GM19452 (cell line): ENCODE measurements around the gene FLT4.

Source experiments
- ATAC-seq: cut with Tn5 transposase; IDR thresholded peaks from one replicate; pipeline ENCODE4 v1.9.1; 2021; ENCODE audit not compliant: unreplicated experiment

The FLT4 gene

DNA sequence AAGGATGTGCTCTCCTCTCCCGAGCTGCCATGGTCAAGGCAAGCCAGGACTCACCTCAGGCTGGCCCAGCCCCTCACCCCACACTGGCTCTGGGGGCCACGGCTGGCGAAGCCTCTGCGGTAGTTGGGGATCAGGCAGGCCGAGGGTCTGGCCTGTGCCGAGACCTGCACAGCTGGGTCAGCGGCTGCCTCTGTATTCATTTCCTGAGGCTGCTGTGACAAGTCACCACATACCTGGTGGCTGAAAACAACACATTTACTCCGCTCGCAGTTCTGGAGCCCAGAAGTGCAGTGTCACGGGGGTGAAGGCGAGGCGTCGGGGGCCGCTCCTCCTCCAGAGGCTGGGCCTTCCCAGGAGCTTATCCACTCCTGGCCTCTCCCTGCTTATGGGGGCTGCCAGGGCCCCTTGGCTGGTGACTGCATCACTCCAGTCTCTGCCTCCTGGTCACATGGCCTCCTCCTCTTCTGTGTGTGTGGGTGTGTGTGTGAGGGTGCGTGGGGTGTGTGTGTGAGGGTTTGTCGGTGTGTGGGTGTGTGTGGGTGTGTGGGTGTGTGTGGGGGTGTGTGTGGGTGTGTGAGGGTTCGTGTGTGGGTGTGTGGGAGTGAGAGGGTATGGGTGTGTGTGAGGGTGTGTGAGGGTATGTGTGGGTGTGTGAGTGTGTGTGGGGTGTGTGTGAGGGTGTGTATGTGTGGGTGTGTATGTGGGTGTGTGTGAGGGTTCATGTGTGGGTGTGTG, 54.9 kb downstream of the FLT4 start:
- ATAC-seq = no peak

DNA sequence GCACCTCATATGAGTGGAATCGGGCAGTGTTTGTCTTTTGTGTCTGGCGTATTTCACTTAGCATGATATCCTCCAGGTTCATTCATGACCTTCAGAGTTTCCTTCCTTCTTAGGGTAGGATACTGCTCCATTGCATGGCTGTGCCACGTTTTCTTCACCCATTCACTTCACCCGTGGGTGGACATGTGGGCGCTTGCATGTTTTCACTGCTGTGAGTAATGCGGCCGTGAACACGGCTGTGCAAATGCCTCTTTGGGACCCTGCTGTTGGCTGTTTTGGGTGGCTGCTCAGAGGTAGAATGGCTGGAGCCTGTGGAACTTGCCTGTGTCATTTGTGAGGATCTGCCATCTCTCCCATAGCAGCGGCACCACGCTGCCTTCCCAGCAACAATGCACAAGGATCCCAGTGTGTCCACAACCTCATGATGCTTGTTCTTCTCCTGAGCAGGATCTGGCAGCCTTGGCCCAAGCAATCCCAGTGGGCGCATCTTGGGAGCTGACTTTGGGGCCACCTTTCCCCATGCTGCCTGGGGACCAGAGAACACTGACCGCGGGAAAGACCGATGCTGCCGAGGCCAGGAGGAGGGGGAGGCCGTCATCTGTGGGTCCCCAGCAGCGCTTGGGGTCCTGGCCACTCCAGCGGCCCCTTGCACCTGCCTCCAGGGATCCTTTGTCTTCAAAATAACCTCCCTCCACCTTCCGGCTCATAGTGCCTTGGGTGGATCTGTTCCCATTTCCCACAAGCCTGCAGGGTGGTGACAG, 55.8 kb downstream of the FLT4 start:
- no peak for ATAC-seq

DNA sequence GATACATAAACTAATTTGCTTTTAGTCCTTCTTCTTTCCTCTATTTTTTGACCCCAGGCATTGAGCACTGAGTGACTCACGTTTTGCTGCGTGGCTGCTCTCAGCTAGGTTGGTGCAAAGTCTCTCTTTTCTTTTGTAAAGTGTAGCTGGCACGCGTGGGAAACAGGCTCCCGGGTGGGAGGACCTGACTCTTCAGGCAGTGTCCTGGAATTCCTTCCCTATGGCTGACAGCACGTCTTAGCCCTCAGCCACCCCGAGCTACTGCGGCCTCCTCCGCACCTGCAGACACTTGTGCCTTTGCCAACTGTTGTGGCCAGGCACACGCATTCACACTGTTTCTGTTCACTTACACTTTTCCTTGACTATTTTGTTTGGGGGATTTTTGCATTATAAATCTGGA, 57.2 kb downstream of the FLT4 start:
- no peak for ATAC-seq

DNA sequence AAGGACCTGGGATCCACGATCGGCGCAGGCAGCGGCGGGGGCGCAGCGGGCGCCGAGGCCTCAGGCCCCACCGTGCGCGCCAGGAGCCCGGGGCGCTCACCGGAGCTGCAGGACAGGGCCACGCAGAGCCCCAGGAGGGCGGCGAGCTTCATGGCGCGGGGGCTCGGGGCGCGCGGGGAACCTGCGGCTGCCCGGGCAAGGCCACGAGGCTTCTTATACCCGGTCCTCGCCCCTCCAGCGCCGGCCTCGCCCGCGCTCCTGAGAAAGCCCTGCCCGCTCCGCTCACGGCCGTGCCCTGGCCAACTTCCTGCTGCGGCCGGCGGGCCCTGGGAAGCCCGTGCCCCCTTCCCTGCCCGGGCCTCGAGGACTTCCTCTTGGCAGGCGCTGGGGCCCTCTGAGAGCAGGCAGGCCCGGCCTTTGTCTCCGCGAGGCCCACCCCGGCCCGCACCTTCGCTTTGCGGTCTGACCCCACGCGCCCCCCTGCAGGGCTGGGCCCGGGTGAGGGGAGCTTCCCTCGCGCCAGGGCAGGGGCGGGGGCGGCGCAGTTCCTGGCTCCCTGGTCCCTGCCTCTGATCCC, 58.0 kb downstream of the FLT4 start, which contains the start of gene SCGB3A1:
TSS of gene SCGB3A1 (minus strand) at position 189 of the 577 bp plus-strand sequence. CDS start at position 152, 37 bp downstream.
- no peak for ATAC-seq

DNA sequence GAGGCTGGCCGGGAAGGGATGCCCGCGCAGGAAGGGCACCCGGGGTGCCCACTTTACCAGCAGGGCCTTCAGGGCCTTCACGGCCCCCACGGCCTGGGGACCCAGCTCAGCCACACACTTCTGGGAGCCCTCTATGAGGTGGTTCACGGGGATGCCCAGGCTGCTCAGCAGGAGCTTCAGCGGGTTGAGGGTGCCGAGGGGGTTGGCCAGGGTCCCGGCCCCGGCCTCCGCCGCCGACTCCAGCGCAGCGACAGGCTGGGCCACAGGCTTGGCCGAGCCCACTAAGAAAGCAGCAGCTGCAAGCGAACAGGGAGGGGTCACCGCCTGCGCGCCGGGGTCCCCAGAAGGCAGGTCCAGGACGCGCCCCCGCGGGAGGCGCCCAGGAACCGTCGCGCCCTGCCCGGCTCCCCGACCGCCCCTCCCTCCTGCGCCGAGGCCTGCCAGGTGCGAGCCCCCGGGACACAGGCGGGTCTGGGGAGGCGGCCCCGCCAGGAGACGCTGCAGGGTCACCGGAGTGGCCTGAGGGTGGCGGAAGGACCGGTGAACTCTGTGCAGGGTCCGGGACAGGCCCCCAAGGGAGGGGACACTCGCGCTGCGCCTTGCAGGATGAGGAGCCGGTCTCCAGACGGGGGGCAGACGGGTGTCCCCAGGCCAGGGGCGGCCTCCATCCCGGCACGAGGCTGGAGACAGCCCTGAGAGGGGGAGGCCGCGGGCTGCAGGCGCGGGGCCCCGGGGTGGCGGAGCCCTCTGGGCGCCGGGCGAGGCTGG, 58.7 kb downstream of the FLT4 start:
- no peak for ATAC-seq

DNA sequence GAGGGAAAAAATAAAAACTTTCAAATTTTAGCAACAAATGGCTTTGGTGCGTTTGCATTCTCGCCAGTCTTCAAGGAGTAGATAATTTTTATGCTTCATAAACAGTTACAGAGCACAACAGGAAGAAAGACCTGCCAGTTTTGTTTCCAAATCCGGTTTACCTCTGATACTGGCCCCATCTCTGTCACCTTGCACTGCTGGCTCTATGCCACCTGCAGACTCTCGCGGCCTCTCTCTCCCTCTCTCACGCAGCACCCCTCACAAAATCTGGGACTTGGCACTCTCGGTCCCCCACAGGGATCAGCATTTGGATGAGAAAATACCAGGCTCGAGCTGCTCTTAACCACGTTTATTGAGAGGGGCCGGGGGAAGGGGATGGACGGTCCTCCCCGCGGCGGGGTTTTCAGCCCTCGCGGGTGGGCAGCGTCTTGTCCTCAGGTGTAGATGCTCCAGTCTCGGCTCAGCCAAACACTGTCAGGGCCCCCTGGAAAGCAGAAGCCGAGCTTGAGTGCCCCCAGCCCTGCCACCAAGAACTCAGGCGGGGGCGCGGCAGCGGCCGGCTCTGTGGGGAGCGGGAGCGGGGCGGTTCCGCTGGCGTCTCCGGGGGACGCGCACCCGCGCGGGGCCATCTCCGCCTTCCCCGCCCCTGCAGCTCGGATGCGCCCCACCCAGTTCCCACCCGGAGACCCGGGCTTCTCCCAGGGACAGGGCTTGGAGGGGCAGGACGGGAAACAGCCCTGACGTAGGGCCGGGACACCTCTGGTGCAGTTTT, 59.4 kb downstream of the FLT4 start:
- ATAC-seq = no peak

DNA sequence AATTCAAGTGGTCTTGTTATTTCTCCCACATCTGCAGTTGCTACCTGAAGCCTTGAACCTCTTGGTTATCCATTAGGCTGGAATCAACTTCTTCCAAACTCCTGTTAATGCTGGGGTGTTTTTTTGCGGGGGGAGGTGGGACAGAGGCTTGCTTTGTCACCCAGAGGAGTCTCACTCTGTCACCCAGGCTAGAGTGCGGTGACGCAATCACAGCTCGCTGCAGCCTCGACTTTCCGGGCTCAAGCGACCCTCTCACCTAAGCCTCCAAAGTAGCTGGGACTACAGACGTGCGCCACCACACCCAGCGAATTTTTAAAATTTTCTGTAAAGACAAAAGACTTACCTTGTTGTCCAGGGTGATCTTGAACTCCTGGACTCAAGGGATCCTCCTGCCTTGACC, 62.5 kb downstream of the FLT4 start:
- ATAC-seq = no peak

DNA sequence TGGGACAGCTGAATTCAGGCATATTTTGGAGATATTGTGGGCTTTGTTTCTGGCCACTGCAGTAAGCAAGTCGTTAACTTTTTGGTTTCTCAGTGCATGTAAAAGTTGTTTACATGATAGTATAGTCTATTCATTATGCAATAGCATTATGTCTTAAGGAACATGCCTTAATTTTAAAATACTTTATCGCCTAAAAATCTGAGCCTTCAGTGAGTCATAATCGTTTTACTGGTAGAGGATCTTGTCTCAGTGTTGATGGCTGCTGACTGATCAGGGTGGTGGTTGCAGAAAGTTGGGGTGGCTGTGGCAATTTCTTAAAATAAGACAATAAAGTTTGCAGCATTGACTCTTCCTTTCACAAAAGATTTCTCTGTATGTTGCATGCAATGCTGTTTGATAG, 63.2 kb downstream of the FLT4 start:
- ATAC-seq = no peak

DNA sequence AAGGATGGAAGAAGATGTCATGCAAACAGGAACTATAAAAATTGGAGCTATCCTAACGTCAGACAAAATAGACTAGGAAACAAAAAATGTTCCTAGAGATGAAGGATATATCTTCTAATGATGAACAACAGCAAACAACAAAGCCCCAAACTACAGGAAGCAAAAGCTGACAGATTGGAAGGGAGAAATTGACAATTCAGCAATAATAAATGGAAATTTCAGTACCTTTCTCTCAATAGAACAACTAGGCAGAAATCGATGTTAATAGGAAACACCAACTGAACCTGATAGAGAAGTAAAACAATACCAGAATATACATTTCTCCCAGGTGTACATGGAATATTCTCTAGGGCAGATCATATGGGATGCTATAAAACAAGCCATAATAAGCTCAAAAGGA, 65.7 kb downstream of the FLT4 start:
- ATAC-seq = no peak

DNA sequence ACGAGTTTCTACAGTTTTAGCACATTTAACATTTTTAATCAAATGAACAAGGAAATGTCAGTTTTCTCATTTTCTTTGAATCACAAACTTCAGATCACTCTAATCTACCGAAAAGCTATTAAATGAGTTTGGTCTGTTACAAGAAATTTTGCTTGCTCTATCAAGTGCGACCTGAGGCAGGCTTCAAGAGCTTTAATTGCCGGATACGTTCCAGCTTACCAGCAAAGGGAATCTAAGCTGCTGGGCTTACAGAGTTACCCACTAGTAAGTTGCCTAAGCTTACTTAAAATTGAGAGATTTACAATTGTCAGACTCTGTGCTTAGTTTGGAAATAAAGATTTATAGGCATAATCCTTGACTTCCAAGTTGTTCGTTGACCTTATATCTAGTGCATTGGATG, 68.7 kb downstream of the FLT4 start:
- ATAC-seq = no peak

DNA sequence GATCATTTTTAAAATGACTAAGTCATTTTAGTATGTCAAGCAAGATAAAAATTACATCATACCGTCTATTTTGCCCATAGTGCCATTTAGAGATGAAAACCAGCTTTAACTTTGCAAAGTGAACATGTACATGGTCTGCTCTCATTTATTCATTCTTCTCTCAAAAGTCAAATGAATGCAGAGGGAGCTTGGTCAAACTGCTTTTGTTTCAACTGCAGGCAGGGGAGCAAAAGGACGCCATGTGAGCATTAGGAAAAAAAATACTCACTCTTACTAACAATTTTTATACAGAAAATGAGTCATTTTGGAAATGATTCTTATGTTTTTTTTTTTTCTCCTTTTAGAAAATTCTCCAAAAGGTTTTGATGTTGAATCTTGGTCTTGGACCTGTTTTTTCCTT, 73.8 kb downstream of the FLT4 start:
- ATAC-seq = no peak

DNA sequence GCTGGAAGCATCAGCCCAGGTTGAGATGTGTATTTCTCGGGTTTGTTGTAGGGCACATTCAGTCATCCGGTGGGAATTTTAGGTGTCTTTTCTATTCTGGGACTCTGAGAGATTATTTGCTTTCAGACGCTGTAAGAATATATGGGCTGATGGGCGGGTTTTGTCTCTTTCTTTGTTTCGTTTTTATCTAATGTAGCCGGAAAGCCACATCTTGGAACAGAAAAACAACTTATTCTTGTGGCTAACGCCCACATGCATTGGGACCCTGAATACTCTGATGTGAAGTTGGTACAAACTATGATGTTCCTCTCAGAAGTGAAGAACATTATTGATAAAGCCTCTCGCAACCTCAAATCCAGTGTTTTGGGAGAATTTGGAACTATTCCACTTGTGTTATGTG, 80.5 kb downstream of the FLT4 start:
- ATAC-seq = no peak

DNA sequence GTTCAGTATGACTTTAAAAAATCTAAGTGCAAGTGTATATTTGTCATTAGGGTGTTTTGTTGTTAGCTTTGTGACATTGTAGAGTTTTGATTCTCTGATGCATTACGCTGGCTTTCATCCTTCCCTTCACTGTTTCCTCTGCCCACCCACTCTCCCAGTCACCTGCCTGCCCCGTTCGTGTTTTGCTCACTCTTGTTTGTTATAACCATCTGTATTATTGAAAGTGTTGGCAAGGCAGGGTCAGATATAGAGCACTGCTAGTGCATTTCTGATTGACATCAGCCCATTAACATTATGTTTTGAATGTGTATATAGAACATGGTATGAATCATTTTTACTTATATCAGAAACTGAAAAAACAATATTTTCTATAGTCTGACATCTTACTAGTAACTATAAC, 85.4 kb downstream of the FLT4 start:
- ATAC-seq = no peak

DNA sequence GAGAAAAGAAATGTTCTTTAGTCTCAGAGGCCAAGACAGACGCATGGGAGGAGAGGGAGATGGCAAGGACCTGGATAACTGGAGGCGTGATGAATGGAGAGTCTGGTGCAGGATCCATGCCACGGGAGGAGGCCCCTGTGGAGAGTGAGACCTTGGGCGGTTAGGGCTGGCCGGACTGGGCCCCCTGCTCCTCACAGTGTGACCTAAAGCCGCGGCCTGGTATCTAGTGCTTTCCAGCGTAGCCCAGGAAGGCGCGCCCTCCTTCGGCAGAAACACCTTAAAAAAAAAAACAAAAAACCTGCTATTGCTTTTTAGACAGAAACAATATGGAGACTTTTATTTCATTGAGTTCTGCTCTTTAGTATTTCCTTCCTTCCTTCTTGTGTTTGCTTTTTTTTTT, 91.2 kb downstream of the FLT4 start:
- no peak for ATAC-seq

DNA sequence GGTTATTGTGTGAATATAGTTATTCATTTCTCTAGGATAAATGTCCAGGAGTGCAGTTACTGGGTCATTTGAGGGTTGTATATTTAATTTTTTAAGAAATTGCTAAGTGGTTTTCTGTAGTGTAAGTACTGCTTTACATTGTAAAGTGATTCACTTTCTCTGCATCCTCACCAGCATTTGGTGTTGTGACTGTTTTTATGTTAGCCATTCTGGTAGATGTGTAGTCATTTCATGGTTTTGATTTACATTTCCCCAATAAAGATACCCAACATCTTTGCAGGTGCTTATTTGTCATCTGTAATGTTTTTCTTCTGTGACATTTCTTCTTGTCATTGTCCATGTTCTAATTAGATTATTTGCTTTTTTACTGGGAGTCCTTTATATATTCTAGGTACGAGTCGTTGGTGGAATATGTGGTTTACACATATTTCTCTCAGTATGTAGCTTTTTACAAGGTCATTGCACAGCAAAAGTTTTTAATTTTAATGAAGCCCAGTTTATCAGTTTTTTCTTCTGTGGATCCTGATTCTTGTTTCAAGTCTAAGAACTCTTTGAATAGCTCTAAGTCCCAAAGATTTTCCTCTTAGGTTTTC, 92.1 kb downstream of the FLT4 start:
- no peak for ATAC-seq

DNA sequence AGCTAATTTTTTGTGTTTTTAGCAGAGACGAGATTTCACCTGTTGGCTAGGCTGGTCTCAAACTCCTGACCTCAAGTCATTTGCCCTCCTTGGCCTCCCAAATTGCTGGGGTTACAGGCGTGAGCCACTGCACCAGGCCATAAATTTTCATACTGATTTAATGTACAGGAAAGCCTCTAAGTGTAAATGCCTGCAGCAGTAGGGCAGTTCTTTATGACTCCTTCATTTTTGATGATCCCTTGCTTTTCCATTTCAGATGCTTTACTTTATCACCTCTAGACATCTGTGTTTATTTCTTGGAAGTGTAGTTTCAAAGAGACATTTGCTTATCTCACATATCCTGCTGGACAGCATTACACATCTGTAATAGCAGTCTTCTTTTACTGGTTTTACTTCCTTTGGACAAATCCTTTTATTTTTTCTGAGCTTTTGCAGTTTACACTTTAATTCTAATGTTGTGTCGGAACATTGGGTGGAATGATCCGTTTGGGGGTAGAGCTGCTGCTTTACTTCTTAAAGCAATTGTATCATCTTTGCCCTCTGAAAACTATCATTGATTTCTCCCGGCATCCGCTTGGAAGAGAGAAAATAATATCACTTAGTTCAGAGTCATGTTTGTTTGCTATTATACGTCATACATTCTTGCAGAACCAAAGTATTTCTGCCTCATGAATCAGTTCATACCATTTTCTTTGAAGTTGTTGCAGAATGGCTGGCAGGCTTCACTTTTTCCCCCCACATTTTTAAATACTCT, 94.1 kb downstream of the FLT4 start:
- no peak for ATAC-seq

DNA sequence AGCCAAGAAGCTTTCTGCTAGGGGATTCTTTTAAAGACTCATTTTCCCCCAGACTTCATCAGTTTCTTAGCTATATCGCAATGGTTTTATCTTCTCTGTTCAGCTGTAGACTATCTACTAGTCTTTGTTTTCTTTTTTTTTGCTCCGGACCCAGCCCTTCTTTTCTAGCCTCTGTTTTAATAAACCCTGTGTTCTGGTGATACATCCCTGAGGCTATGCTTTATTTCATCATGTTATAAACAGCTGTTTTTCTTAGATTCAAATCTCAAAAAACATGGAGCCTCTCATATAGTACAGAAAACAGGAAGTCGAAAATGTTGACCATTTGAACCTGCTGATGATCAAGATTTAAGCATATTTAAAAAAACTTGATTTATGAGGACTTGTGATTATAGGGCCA, 95.9 kb downstream of the FLT4 start:
- ATAC-seq = no peak
